Measurements from ENCODE around the gene CDK5RAP1.

GRCh38 chr20:33401184-33401920 is at the start of gene CDK5RAP1:
- TF ChIP-seq CTCF (IDR thresholded peaks at IDR 0.05) (no peak), POLR2A (IDR thresholded peaks at IDR 0.05) (peak in 1 of 2 donors; percentile 12), EP300 (IDR thresholded peaks at IDR 0.05) (no peak)

Measured in sigmoid colon (tissue), 4 donors.